Thoracic aorta (tissue), 2 donors: ENCODE measurements around the gene FZD10. TPM values are rescaled to one million over a fixed set of nuclear protein-coding genes. Genes with fewer than 3 reads are reported as not detected.

Experiments used
- ATAC-seq: fragments of 150-250 bp; one replicate; pipeline ENCODE4 v1.8.0; 2017; ENCODE audit warnings: low read depth; ENCODE audit not compliant: insufficient number of reproducible peaks, low FRiP score
- DNase-seq: peaks from one replicate; pipeline ENCODE4 v3.0.0-alpha.2; 2020; ENCODE audit warnings: low spot score
- H3K27ac ChIP-seq, 2 donors: fragments of 200-600 bp; sonication (generic); 1 replicate in 1 of 2; 2 replicates in 1 of 2; pipeline ENCODE4 v1.5.1; 2016; ENCODE audit warnings: mild to moderate bottlenecking in 2 of 2, moderate library complexity in 2 of 2
- H3K27me3 ChIP-seq: fragments of 200-600 bp; sonication (generic); replicated peaks from 2 replicates; pipeline ENCODE4 v1.6.0; 2016; ENCODE audit warnings: mild to moderate bottlenecking; ENCODE audit not compliant: insufficient read depth
- H3K36me3 ChIP-seq: fragments of 200-600 bp; sonication (generic); one replicate; pipeline ENCODE4 v1.5.1; 2016
- H3K4me1 ChIP-seq, 2 donors: fragments of 200-600 bp; sonication (generic); 1 replicate in 1 of 2; 2 replicates in 1 of 2; pipeline versions ENCODE4 v1.5.1 to v1.6.0; 2016; ENCODE audit warnings: low read depth in 2 of 2, mild to moderate bottlenecking in 1 of 2; ENCODE audit not compliant: control insufficient read depth in 1 of 2
- H3K4me3 ChIP-seq: fragments of 200-600 bp; sonication (generic); 2 replicates; pipeline ENCODE4 v1.5.1; 2016; ENCODE audit warnings: mild to moderate bottlenecking
- H3K9me3 ChIP-seq: fragments of 200-600 bp; sonication (generic); 2 replicates; pipeline ENCODE4 v1.5.1; 2016
- CTCF ChIP-seq: fragments of 200-600 bp; sonication (generic); IDR thresholded peaks from one replicate; pipeline ENCODE4 v1.5.1; 2019; ENCODE audit warnings: antibody characterized with exemption
- total RNA-seq, 2 donors: library from RNA; depleted of rRNA; stranded (reverse); fragments of >200 nt; gene quantifications; one replicate each; pipeline versions ENCODE4 v1.1.0 to v1.2.3, GENCODE V29; 2016

The FZD10 gene
- total RNA-seq, 2 donors from 2014 or later = 0.68 to 2.8 TPM

DNA sequence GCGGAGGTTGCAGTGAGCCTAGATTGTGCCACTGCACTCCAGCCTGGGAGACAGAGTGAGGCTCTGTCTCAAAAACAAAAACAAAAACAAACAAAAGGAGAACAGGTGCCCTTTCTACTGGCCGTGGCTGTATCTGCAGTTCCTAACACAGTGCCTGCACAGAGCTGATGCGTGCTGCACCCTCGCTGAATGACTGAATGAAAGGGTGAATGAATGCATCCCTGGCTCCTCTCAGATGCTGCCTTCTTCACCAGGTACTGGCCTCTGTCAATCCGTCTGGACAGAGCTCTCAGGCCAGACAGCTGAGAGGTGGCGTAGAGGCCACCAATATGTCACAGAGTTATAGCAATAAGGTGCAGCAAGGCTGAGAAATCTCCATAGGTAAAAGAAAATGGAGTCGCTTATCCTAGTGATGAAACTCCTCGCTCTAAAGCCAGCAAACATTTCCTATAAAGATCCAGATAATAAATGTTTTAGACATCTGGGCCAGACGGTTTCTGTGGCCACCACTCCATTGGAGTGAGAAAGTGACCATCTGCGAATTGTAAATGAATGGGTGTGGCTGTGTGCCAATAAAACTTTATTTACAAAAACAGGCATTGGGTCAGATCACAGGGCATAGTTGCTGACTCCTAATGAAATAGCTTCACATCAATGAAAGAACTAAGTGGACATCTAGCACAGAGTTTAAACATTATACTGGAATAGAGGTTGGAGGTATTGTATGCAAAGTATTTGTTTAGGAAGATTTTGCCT lies 15.9 kb upstream of the FZD10 start:
- H3K27ac ChIP-seq = no peak overlapping the region
- H3K4me1 ChIP-seq = no peaks in the 10 kb centered on the region
- H3K9me3 ChIP-seq = no peaks in the 10 kb centered on the region
- TF ChIP-seq CTCF = no peak
- H3K27me3 ChIP-seq = no peaks in the 10 kb centered on the region
- H3K36me3 ChIP-seq = no peaks in the 10 kb centered on the region
- H3K4me3 ChIP-seq = no peak overlapping the region
- DNase-seq = no peak
- ATAC-seq = no peak

DNA sequence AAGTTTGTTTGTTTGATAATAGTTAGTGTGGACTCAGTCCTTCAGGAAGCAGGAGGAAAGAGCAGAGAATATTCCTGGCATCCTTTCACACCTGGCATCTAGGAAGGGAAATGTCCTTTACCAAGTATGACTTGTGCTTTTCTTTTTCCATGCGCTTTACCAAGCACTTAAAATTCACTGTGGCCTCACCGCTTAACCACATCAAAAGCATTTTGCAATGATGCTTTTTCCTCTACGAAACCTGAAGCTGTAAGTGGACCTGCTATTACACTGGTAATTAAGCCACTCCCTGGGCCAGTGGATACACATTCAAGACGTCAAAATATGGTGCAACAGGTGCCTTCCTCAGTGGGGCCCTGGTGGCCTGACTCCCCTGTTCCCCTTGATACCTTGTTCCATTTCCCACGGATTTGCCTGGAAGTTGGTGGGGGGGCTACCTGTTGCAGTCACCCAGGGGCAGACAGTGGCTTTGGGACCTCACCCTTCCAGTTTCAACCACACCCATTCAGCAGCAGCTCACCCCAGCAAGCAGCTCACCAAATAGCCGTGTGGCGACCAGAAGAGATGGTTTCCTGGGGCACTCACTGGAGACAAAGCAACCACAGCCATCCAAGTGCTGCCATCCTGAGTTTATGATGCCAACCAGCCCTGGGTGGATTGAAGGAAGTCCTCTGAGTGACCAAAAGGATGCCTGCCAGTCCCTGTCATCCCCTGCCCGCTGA lies 14.2 kb upstream of the FZD10 start:
- Histone ChIP-seq H3K4me3 (no peak overlapping the region), H3K36me3 (no peaks in the 10 kb centered on the region), H3K27me3 (no peaks in the 10 kb centered on the region), H3K27ac (no peak overlapping the region), H3K4me1 (no peaks in the 10 kb centered on the region), H3K9me3 (no peaks in the 10 kb centered on the region)
- DNase-seq (no peak), ATAC-seq (no peak)
- no peak for TF ChIP-seq CTCF

DNA sequence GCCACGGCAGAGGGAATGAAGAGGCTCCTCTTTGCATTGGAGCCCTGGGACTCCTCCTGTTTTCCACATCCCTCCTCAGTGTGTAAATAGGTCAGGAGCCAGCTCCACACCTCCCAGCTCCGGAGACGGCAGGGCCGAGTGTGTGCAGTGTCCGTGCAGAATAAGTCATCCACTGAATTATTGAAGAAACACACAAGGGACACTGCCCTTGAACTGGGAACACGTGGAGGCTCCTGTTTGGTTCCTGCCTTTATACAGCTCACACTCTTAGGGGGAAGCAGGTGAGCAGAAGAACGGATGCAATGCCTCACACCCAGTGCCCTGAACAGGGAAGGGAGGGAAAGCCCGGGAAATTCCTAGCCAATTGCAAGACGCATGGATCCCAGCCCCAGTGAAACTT lies 10.4 kb upstream of the FZD10 start:
- DNase-seq = no peak
- Histone ChIP-seq H3K36me3 (no peaks in the 10 kb centered on the region), H3K27ac (no peak overlapping the region), H3K9me3 (no peaks in the 10 kb centered on the region), H3K4me1 (no peaks in the 10 kb centered on the region), H3K4me3 (no peak overlapping the region), H3K27me3 (no peaks in the 10 kb centered on the region)
- TF ChIP-seq CTCF = no peak
- ATAC-seq = no peak

- TF ChIP-seq CTCF = no peak
- Histone ChIP-seq H3K4me3 (no peak overlapping the region), H3K27ac (no peak overlapping the region), H3K4me1 (no peaks in the 10 kb centered on the region), H3K27me3 (no peaks in the 10 kb centered on the region), H3K9me3 (no peaks in the 10 kb centered on the region), H3K36me3 (no peaks in the 10 kb centered on the region)
- ATAC-seq (no peak), DNase-seq (no peak)
Observed at GRCh38 chr12:130152386-130152785, 9.9 kb upstream of the FZD10 start.

DNA sequence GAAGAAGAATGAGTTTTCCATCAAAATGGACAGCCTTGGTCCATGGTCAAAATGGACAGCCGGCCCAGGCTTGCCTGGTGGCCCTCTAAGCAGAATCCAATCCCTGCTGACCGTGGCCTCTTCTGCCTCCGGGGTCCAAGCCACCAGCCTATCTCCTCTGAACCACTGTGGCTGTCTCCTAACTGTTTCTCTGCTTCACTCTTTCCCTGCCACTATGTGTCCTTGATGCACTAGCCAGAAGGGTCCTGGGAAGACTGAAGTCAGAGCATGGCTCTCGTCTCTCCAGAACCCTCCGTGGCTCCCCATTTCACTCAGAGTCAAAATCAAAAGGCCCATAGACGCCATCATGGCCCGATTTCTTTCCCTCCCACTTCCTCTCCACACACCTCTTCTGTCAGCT lies 8.5 kb upstream of the FZD10 start:
- Histone ChIP-seq H3K27ac (no peak overlapping the region), H3K4me1 (no peaks in the 10 kb centered on the region), H3K36me3 (no peaks in the 10 kb centered on the region), H3K27me3 (no peaks in the 10 kb centered on the region), H3K4me3 (no peak overlapping the region), H3K9me3 (no peaks in the 10 kb centered on the region)
- DNase-seq (no peak), ATAC-seq (no peak)
- TF ChIP-seq CTCF = no peak
